SK-N-SH treated with all-trans-retinoic acid at 6 μM for 48 hours (cell line): Measurements from ENCODE around the gene MYO9A.

Source experiments
- GLIS3 ChIP-seq: fragments of 250-450 bp; sonication (Bioruptor Pico); IDR thresholded peaks from 2 replicates; pipeline ENCODE4 v1.5.0; 2020; ENCODE audit warnings: mild to moderate bottlenecking, moderate library complexity
- ISL1 ChIP-seq: fragments of 250-450 bp; sonication (Bioruptor Pico); IDR thresholded peaks from 2 replicates; pipeline ENCODE4 v2.1.2; 2022; ENCODE audit warnings: mild to moderate bottlenecking, moderate library complexity
- PPARA ChIP-seq: fragments of 250-450 bp; sonication (Bioruptor Pico); IDR thresholded peaks from 2 replicates; pipeline ENCODE4 v1.5.0; 2020; ENCODE audit warnings: mild to moderate bottlenecking, borderline replicate concordance
- RARB ChIP-seq: fragments of 250-450 bp; sonication (Bioruptor Pico); IDR thresholded peaks from 2 replicates; pipeline ENCODE4 v1.8.0; 2021; ENCODE audit warnings: mild to moderate bottlenecking, moderate library complexity
- TCF4 ChIP-seq: fragments of 250-450 bp; sonication (Bioruptor Pico); IDR thresholded peaks from 2 replicates; pipeline ENCODE4 v1.8.0; 2021; ENCODE audit warnings: mild to moderate bottlenecking, moderate library complexity, borderline replicate concordance
- ZFP30 ChIP-seq: fragments of 450-650 bp; formaldehyde crosslinking; IDR thresholded peaks from 2 replicates; pipeline ENCODE4 v1.5.0; 2022; ENCODE audit warnings: mild to moderate bottlenecking, moderate library complexity
- ZNF70 ChIP-seq: fragments of 450-650 bp; formaldehyde crosslinking; IDR thresholded peaks from 2 replicates; pipeline ENCODE4 v1.5.0; 2020; ENCODE audit warnings: mild to moderate bottlenecking, moderate library complexity
- ZNF8 ChIP-seq: fragments of 450-650 bp; formaldehyde crosslinking; IDR thresholded peaks from 2 replicates; pipeline ENCODE4 v1.5.0; 2020; ENCODE audit warnings: mild to moderate bottlenecking, moderate library complexity
- TF ChIP-seq, protein P1 (sequence below): fragments of 250-450 bp; sonication (Bioruptor Pico); IDR thresholded peaks from 2 replicates; pipeline ENCODE4 v1.8.0; 2020; ENCODE audit warnings: mild to moderate bottlenecking, moderate library complexity, borderline replicate concordance
- TF ChIP-seq, protein P2 (sequence below): fragments of 250-450 bp; sonication (Bioruptor Pico); IDR thresholded peaks from 2 replicates; pipeline ENCODE4 v1.5.1; 2020; ENCODE audit warnings: low read depth, mild to moderate bottlenecking, moderate library complexity
- TF ChIP-seq, protein P3 (sequence below): fragments of 250-450 bp; sonication (Bioruptor Pico); IDR thresholded peaks from 2 replicates; pipeline ENCODE4 v1.5.1; 2021; ENCODE audit warnings: mild to moderate bottlenecking, moderate library complexity

DNA sequence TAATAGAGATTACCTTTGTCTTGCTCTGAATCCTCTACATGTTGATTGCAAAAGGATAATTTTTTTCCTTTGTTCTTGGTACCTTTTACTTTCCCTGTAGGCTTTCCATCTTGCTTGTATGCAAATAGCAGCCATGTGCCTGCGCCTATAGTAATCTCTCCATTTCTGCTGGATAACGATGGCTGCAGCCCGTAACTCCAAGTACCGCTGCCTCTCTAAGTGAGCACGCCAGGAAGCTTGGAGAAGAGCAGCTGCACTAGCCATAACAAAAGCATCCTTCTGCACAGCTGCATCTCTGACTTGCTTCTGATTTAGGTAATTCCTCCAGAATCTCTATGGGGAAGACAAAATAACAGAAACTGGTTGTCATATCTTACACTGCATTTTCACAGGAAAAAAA lies 218.3 kb downstream of the MYO9A start:
- TF ChIP-seq ZNF8 (CRISPR knock-in tag) (no peak), ISL1 (CRISPR knock-in tag) (no peak), GLIS3 (CRISPR knock-in tag) (no peak), RARB (CRISPR knock-in tag) (no peak), ZFP30 (no peak), TCF4 (no peak), PPARA (CRISPR knock-in tag) (no peak), ZNF70 (no peak)
- TF ChIP-seq, protein P1, sequence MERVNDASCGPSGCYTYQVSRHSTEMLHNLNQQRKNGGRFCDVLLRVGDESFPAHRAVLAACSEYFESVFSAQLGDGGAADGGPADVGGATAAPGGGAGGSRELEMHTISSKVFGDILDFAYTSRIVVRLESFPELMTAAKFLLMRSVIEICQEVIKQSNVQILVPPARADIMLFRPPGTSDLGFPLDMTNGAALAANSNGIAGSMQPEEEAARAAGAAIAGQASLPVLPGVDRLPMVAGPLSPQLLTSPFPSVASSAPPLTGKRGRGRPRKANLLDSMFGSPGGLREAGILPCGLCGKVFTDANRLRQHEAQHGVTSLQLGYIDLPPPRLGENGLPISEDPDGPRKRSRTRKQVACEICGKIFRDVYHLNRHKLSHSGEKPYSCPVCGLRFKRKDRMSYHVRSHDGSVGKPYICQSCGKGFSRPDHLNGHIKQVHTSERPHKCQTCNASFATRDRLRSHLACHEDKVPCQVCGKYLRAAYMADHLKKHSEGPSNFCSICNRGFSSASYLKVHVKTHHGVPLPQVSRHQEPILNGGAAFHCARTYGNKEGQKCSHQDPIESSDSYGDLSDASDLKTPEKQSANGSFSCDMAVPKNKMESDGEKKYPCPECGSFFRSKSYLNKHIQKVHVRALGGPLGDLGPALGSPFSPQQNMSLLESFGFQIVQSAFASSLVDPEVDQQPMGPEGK (CRISPR knock-in tag), result no peak
- TF ChIP-seq, protein P2, sequence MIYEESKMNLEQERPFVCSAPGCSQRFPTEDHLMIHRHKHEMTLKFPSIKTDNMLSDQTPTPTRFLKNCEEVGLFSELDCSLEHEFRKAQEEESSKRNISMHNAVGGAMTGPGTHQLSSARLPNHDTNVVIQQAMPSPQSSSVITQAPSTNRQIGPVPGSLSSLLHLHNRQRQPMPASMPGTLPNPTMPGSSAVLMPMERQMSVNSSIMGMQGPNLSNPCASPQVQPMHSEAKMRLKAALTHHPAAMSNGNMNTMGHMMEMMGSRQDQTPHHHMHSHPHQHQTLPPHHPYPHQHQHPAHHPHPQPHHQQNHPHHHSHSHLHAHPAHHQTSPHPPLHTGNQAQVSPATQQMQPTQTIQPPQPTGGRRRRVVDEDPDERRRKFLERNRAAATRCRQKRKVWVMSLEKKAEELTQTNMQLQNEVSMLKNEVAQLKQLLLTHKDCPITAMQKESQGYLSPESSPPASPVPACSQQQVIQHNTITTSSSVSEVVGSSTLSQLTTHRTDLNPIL (CRISPR knock-in tag), result no peak
- TF ChIP-seq, protein P3, sequence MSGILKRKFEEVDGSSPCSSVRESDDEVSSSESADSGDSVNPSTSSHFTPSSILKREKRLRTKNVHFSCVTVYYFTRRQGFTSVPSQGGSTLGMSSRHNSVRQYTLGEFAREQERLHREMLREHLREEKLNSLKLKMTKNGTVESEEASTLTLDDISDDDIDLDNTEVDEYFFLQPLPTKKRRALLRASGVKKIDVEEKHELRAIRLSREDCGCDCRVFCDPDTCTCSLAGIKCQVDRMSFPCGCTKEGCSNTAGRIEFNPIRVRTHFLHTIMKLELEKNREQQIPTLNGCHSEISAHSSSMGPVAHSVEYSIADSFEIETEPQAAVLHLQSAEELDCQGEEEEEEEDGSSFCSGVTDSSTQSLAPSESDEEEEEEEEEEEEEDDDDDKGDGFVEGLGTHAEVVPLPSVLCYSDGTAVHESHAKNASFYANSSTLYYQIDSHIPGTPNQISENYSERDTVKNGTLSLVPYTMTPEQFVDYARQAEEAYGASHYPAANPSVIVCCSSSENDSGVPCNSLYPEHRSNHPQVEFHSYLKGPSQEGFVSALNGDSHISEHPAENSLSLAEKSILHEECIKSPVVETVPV (CRISPR knock-in tag), result no peak
